Astrocyte (in vitro differentiated cells and primary cell): ENCODE measurements around the gene RSBN1.

ENCODE experiments used
- CTCF ChIP-seq: IDR thresholded peaks from 2 replicates; pipeline ENCODE4 v1.5.1; 2011; ENCODE audit warnings: low read depth, mild to moderate bottlenecking, inconsistent platforms, low read length, moderate library complexity; ENCODE audit not compliant: insufficient read depth
- EZH2 ChIP-seq: IDR thresholded peaks from 2 replicates; pipeline ENCODE4 v1.6.1; 2012; ENCODE audit warnings: mild to moderate bottlenecking, low read length, inconsistent platforms; ENCODE audit not compliant: insufficient read depth

- TF ChIP-seq CTCF (no peak), EZH2 (no peak)
These were observed 97.5 kb downstream of the RSBN1 start for GRCh38 chr1:113714606-113715269.
